Measurements from ENCODE around the gene SLC7A10.

DNA sequence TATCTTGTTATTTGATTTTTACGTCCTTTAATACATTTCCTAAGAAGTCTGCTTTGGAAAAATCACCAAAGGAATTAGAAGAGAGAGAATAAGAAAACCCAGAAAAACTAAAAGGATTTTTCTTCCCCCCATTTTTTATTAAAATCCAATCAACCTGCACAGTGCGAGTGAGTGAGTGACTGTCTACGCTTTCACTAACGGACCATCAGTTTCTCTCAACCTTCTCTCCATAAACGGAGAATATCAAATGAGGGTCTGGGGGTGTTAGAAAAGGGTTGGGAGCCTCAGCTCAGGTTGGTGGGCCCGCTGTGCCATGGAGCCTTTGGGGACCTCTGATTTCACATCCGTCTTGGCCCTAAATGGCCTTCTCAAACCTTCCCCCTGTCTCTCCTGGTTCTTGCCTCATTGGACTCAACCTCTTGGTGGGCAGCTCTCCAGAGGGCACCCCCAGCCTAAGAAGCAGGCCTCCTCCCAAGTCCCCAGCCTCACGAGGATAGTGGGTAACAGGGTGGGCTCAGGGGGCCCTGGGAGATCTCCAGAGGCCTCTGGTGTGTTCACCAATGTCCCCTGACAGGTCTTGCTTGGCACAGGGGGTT is 32.3 kb downstream of the SLC7A10 start:
- TF ChIP-seq, protein P1, sequence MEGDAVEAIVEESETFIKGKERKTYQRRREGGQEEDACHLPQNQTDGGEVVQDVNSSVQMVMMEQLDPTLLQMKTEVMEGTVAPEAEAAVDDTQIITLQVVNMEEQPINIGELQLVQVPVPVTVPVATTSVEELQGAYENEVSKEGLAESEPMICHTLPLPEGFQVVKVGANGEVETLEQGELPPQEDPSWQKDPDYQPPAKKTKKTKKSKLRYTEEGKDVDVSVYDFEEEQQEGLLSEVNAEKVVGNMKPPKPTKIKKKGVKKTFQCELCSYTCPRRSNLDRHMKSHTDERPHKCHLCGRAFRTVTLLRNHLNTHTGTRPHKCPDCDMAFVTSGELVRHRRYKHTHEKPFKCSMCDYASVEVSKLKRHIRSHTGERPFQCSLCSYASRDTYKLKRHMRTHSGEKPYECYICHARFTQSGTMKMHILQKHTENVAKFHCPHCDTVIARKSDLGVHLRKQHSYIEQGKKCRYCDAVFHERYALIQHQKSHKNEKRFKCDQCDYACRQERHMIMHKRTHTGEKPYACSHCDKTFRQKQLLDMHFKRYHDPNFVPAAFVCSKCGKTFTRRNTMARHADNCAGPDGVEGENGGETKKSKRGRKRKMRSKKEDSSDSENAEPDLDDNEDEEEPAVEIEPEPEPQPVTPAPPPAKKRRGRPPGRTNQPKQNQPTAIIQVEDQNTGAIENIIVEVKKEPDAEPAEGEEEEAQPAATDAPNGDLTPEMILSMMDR (IDR thresholded peaks at IDR 0.05; ENCODE audit: low read length) = no peak
- TF ChIP-seq EZH2 (optimal IDR thresholded peaks at IDR 0.05; ENCODE audit: low read depth, low read length) = no peak

Measured in MM.1S (cell line).